PC-9 (cell line): ENCODE data around the gene S100A8. TPM values are rescaled to one million over a fixed set of nuclear protein-coding genes. Genes with fewer than 3 reads are reported as not detected.

Experiments
- BruUV-seq: library from RNA; stranded (reverse); fragments of 400-500 nt; replicated peaks from 2 replicates; lab custom pipeline; 2021; lab: Mats Ljungman, UMichigan
- CTCF ChIA-PET: fragments of 300-600 bp; sonication (Branson Sonifier 250); formaldehyde crosslinking; loops from one replicate; lab custom pipeline; 2022; ENCODE audit warnings: antibody characterized with exemption; lab: Charles Lee
- POLR2A ChIA-PET: fragments of 300-600 bp; sonication (Branson Sonifier 250); formaldehyde crosslinking; loops from one replicate; lab custom pipeline; 2022; ENCODE audit warnings: antibody characterized with exemption; ENCODE audit not compliant: unreplicated experiment; lab: Charles Lee
- DNase-seq, 2 experiments: peaks; one replicate each; pipeline versions ENCODE4 v3.0.0 to v3.0.0-alpha.2; 2015 to 2022; ENCODE audit warnings: mixed read lengths in 1 of 2
- H2AFZ ChIP-seq: fragments of 200-600 bp; sonication (generic); 2 replicates; pipeline ENCODE4 v1.8.1; 2017; ENCODE audit warnings: antibody characterized with exemption
- H3F3A ChIP-seq: fragments of 200-600 bp; sonication (generic); 2 replicates; pipeline ENCODE4 v1.8.1; 2017; ENCODE audit warnings: antibody characterized with exemption, mild to moderate bottlenecking, low read depth; ENCODE audit not compliant: insufficient read depth
- H3K27ac ChIP-seq: fragments of 200-600 bp; sonication (generic); 2 replicates; pipeline ENCODE4 v1.6.1; 2016; ENCODE audit warnings: mixed run types
- H3K27me3 ChIP-seq: fragments of 200-600 bp; sonication (generic); 2 replicates; pipeline ENCODE4 v1.6.1; 2016; ENCODE audit warnings: low read depth, mixed run types; ENCODE audit not compliant: insufficient read depth
- H3K36me3 ChIP-seq: fragments of 200-600 bp; sonication (generic); 2 replicates; pipeline ENCODE4 v1.6.1; 2016; ENCODE audit warnings: low read depth, mixed run types
- H3K4me1 ChIP-seq: fragments of 200-600 bp; sonication (generic); replicated peaks from 2 replicates; pipeline ENCODE4 v1.6.1; 2016; ENCODE audit warnings: mixed run types; ENCODE audit not compliant: insufficient read depth
- H3K4me2 ChIP-seq: fragments of 200-600 bp; sonication (generic); 2 replicates; pipeline ENCODE4 v1.6.1; 2017; ENCODE audit warnings: mixed run types
- H3K4me3 ChIP-seq: fragments of 200-600 bp; sonication (generic); 2 replicates; pipeline ENCODE4 v1.6.1; 2016; ENCODE audit warnings: mixed run types
- H3K79me2 ChIP-seq: fragments of 200-600 bp; sonication (generic); 2 replicates; pipeline ENCODE4 v1.6.1; 2017; ENCODE audit warnings: low read depth, mixed run types
- H3K9me2 ChIP-seq: fragments of 200-600 bp; sonication (generic); 2 replicates; pipeline ENCODE4 v1.8.1; 2017; ENCODE audit warnings: mild to moderate bottlenecking; ENCODE audit not compliant: insufficient read depth
- H3K9me3 ChIP-seq: fragments of 200-600 bp; sonication (generic); 2 replicates; pipeline ENCODE4 v1.8.1; 2016; ENCODE audit warnings: low read depth; ENCODE audit not compliant: insufficient read depth
- H4K20me1 ChIP-seq: fragments of 200-600 bp; sonication (generic); 2 replicates; pipeline ENCODE4 v1.8.1; 2017; ENCODE audit not compliant: insufficient read depth
- CTCF ChIP-seq: fragments of 200-600 bp; sonication (generic); conservative IDR thresholded peaks from 2 replicates; pipeline ENCODE4 v1.6.1; 2017; ENCODE audit warnings: mixed run types, antibody characterized with exemption, mild to moderate bottlenecking, moderate library complexity
- EZH2 ChIP-seq: fragments of 200-600 bp; sonication (generic); IDR thresholded peaks from 2 replicates; pipeline ENCODE4 v1.8.0; 2017; ENCODE audit warnings: antibody characterized with exemption, low read depth
- intact Hi-C: fragments of 100-400 bp; cut with micrococcal nuclease; formaldehyde crosslinking; loops from one replicate; pipeline ENCODE4 v1.10.0; 2022; ENCODE audit not compliant: unreplicated experiment
- total RNA-seq: library from RNA; stranded (reverse); gene quantifications from 2 replicates; pipeline ENCODE4 v1.2.3, GENCODE V29; 2021

Gene S100A8
- total RNA-seq, 1 experiment from 2014 or later = not detected

GRCh38 chr1:153387785-153388184, 3.1 kb downstream of the S100A8 start:
- Histone ChIP-seq H3K4me1 (peaks cover 34% of the 10 kb centered on the region), H3K9me2 (no peaks in the 10 kb centered on the region), H3K9me3 (no peaks in the 10 kb centered on the region; the same call in 1 of the 2 replicates), H4K20me1 (no peaks in the 10 kb centered on the region), H3K36me3 (no peaks in the 10 kb centered on the region), H2AFZ (no peak overlapping the region), H3K79me2 (no peaks in the 10 kb centered on the region), H3F3A (peaks cover 6% of the 10 kb centered on the region; the same call in 1 of the 2 replicates), H3K4me2 (no peak overlapping the region), H3K4me3 (no peak overlapping the region), H3K27me3 (no peaks in the 10 kb centered on the region), H3K27ac (no peak overlapping the region)
- TF ChIP-seq CTCF (no peak), EZH2 (no peak)
- ChIA-PET POLR2A (no interaction called here), CTCF (no interaction called here)
- intact Hi-C loops = no loop called here
- DNase-seq = no peak
- BruUV-seq = no TSS peak

GRCh38 chr1:153387001-153387400, 3.9 kb downstream of the S100A8 start:
- Histone ChIP-seq H3F3A (peaks cover 6% of the 10 kb centered on the region; the same call in 1 of the 2 replicates), H3K4me3 (no peak overlapping the region), H3K27ac (no peak overlapping the region), H3K4me1 (peaks cover 28% of the 10 kb centered on the region), H2AFZ (no peak overlapping the region), H3K9me2 (no peaks in the 10 kb centered on the region), H3K36me3 (no peaks in the 10 kb centered on the region), H3K79me2 (no peaks in the 10 kb centered on the region), H3K9me3 (no peaks in the 10 kb centered on the region; the same call in 1 of the 2 replicates), H3K4me2 (no peak overlapping the region), H3K27me3 (no peaks in the 10 kb centered on the region), H4K20me1 (no peaks in the 10 kb centered on the region)
- BruUV-seq = no TSS peak
- intact Hi-C loops = no loop called here
- no peak for DNase-seq
- CTCF ChIA-PET = no interaction called here
- no peak for TF ChIP-seq EZH2
- no peak for TF ChIP-seq CTCF
- POLR2A ChIA-PET = no interaction called here

GRCh38 chr1:153386500-153386901, 4.4 kb downstream of the S100A8 start:
- POLR2A ChIA-PET = no interaction called here

More at GRCh38 chr1:153386500-153386901, 4.4 kb downstream of the S100A8 start:
- DNase-seq = no peak
- no peaks in the 10 kb centered on the region for H3K27me3 ChIP-seq
- H3K9me2 ChIP-seq = no peaks in the 10 kb centered on the region
- no peak overlapping the region for H3K4me3 ChIP-seq
- H3K4me1 ChIP-seq = peaks cover 23% of the 10 kb centered on the region
- BruUV-seq = no TSS peak
- no peaks in the 10 kb centered on the region for H4K20me1 ChIP-seq
- TF ChIP-seq EZH2 = no peak
- TF ChIP-seq CTCF = no peak
- peaks cover 5% of the 10 kb centered on the region; the same call in 1 of the 2 replicates for H3F3A ChIP-seq
- no peaks in the 10 kb centered on the region for H3K36me3 ChIP-seq
- H3K9me3 ChIP-seq = peaks cover 3% of the 10 kb centered on the region; the same call in 1 of the 2 replicates
- H3K79me2 ChIP-seq = no peaks in the 10 kb centered on the region
- no peak overlapping the region for H3K4me2 ChIP-seq
- intact Hi-C loops = no loop called here
- no peak overlapping the region for H3K27ac ChIP-seq
- CTCF ChIA-PET = no interaction called here
- H2AFZ ChIP-seq = no peak overlapping the region
